Measurements from ENCODE around the gene EZR. TPM values are rescaled to one million over a fixed set of nuclear protein-coding genes. Genes with fewer than 3 reads are reported as not detected.

EZR gene
- total and polyA plus RNA-seq, 9 of the 15 experiments (the other 6 are each of a cell fraction or from before 2014, with no cell fraction given): 36.5 to 162 (median 104) TPM

DNA sequence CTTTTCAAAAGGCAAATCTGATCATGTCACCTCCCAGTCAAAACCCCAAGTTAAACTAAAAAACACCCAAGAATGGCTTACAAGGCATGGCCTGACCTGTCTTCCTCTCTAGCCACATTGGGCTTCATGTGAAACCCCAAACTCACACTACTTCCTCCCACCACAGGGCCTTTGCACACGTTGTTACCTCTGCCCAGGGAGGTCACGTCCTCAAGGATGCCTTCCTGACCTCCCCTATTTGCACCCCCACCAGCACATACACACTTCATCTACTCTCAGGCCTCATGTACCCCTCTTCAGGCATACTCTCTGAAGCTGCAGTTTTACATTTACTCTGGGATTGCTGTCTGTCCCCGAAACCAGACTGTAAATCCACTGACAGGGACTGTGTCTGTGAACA is 6.1 kb downstream of the EZR start:
- peaks cover 68% of the 10 kb centered on the region for H4K20me1 ChIP-seq (replicated peaks; ENCODE audit: control insufficient read depth, insufficient read depth, low read length)
- 0 out of 2 replicates have a peak, but pooled peaks have one; percentile 10 for TF ChIP-seq BCOR (IDR thresholded peaks at IDR 0.05)
- TF ChIP-seq HDAC1 (IDR thresholded peaks at IDR 0.05): peak in 1 of 2 experiments; percentile 14; a peak in 1 of 4 replicates
- no peak for TF ChIP-seq ZNF274 (IDR thresholded peaks at IDR 0.05; ENCODE audit: borderline replicate concordance, low read depth, low read length)
- TF ChIP-seq, protein P1, sequence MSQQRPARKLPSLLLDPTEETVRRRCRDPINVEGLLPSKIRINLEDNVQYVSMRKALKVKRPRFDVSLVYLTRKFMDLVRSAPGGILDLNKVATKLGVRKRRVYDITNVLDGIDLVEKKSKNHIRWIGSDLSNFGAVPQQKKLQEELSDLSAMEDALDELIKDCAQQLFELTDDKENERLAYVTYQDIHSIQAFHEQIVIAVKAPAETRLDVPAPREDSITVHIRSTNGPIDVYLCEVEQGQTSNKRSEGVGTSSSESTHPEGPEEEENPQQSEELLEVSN (IDR thresholded peaks at IDR 0.05; ENCODE audit: borderline replicate concordance in 1 of 2, extremely low read depth in 1 of 2, insufficient read depth in 1 of 2, insufficient read length in 1 of 2, low read depth in 1 of 2, low read length in 1 of 2, poor library complexity in 1 of 2, severe bottlenecking in 1 of 2): no peak
- TF ChIP-seq, protein P2, sequence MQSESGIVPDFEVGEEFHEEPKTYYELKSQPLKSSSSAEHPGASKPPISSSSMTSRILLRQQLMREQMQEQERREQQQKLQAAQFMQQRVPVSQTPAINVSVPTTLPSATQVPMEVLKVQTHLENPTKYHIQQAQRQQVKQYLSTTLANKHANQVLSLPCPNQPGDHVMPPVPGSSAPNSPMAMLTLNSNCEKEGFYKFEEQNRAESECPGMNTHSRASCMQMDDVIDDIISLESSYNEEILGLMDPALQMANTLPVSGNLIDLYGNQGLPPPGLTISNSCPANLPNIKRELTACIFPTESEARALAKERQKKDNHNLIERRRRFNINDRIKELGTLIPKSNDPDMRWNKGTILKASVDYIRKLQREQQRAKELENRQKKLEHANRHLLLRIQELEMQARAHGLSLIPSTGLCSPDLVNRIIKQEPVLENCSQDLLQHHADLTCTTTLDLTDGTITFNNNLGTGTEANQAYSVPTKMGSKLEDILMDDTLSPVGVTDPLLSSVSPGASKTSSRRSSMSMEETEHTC (IDR thresholded peaks at IDR 0.05): no peak
- no peak for TF ChIP-seq ERF (CRISPR knock-in tag; IDR thresholded peaks at IDR 0.05)
- TF ChIP-seq EP300 (IDR thresholded peaks at IDR 0.05; ENCODE audit: low read length): no peak
- no peak for TF ChIP-seq FIP1L1 (IDR thresholded peaks at IDR 0.05; ENCODE audit: low read depth, low read length, poor library complexity, severe bottlenecking)
- no peak for TF ChIP-seq PML (IDR thresholded peaks at IDR 0.05; ENCODE audit: low read length)
- TF ChIP-seq, protein P3, sequence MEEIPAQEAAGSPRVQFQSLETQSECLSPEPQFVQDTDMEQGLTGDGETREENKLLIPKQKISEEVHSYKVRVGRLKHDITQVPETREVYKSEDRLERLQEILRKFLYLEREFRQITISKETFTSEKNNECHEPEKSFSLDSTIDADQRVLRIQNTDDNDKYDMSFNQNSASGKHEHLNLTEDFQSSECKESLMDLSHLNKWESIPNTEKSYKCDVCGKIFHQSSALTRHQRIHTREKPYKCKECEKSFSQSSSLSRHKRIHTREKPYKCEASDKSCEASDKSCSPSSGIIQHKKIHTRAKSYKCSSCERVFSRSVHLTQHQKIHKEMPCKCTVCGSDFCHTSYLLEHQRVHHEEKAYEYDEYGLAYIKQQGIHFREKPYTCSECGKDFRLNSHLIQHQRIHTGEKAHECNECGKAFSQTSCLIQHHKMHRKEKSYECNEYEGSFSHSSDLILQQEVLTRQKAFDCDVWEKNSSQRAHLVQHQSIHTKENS (CRISPR knock-in tag; IDR thresholded peaks at IDR 0.05): no peak
- 0 out of 2 replicates have a peak, but pooled peaks have one; percentile 26 for TF ChIP-seq POLR2AphosphoS5 (IDR thresholded peaks at IDR 0.05; ENCODE audit: control insufficient read depth, insufficient read depth, low read depth, low read length)
- TF ChIP-seq POLR2A (conservative IDR thresholded peaks at IDR 0.05): peak; percentile 52; the same call in 1 of the 2 replicates
- TF ChIP-seq SMARCA5 (IDR thresholded peaks at IDR 0.05): peak; percentile 71; the same call in 1 of the 2 replicates
- TF ChIP-seq, protein P4, sequence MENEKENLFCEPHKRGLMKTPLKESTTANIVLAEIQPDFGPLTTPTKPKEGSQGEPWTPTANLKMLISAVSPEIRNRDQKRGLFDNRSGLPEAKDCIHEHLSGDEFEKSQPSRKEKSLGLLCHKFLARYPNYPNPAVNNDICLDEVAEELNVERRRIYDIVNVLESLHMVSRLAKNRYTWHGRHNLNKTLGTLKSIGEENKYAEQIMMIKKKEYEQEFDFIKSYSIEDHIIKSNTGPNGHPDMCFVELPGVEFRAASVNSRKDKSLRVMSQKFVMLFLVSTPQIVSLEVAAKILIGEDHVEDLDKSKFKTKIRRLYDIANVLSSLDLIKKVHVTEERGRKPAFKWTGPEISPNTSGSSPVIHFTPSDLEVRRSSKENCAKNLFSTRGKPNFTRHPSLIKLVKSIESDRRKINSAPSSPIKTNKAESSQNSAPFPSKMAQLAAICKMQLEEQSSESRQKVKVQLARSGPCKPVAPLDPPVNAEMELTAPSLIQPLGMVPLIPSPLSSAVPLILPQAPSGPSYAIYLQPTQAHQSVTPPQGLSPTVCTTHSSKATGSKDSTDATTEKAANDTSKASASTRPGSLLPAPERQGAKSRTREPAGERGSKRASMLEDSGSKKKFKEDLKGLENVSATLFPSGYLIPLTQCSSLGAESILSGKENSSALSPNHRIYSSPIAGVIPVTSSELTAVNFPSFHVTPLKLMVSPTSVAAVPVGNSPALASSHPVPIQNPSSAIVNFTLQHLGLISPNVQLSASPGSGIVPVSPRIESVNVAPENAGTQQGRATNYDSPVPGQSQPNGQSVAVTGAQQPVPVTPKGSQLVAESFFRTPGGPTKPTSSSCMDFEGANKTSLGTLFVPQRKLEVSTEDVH (IDR thresholded peaks at IDR 0.05; ENCODE audit: low read depth, partially characterized antibody): no peak
- peaks cover 22% of the 10 kb centered on the region for H3K9me1 ChIP-seq (ENCODE audit: control insufficient read depth, insufficient read depth, low read length)
- peaks cover 29 to 62% of the 10 kb centered on the region in 2 experiments for H3K4me1 ChIP-seq (replicated peaks in 1 of 2; ENCODE audit: control insufficient read depth in 2 of 2, insufficient read depth in 2 of 2, low read length in 2 of 2)
- no peaks in the 10 kb centered on the region for H3K9me3 ChIP-seq (replicated peaks; ENCODE audit: control insufficient read depth, insufficient read depth, low read depth, low read length)
- peaks cover 90% of the 10 kb centered on the region for H3K36me3 ChIP-seq (ENCODE audit: control insufficient read depth, insufficient read depth, low read length)
- ATAC-seq (no peak), DNase-seq (ENCODE audit: extremely low read depth in 1 of 4, low spot score in 3 of 4) (no peak), FAIRE-seq (no peak)
- no TSS peak for BruUV-seq (replicated peaks)
- H3K4me2 ChIP-seq (ENCODE audit: insufficient read depth, low read length): no peak overlapping the region
- no peak overlapping the region for H3K9ac ChIP-seq (ENCODE audit: insufficient read depth in 1 of 2, low read depth in 2 of 2, low read length in 2 of 2)
- H3K79me2 ChIP-seq (ENCODE audit: control insufficient read depth, insufficient read depth, low read length): peaks cover 100% of the 10 kb centered on the region
- POLR2A ChIA-PET: interaction anchor here (1.0 to 2.0 kb wide), 2 partner anchors 56 to 187 kb away, joined by 4 to 8 read pairs; partner anchors contain the start of gene RSPH3
- H2AFZ ChIP-seq (ENCODE audit: low read depth, low read length): no peak overlapping the region
- H3K4me3 ChIP-seq: no peak overlapping the region
- in situ Hi-C loops (cut with MboI) (no loop called here), intact Hi-C loops (cut with micrococcal nuclease) (no loop called here)
- CTCF ChIA-PET (ENCODE audit: low intra/inter-chr PET ratio): no interaction called here
- 64% methylated on average over 3 of the region's 3 CpGs for WGBS (ENCODE audit: insufficient coverage, low coverage, missing lambda C conversion rate)
- H3K27me3 ChIP-seq (ENCODE audit: control insufficient read depth in 2 of 2, insufficient read depth in 2 of 2, low read length in 2 of 2): no peaks in the 10 kb centered on the region
- no peak overlapping the region for H3K27ac ChIP-seq (ENCODE audit: extremely low read depth, low read depth, low read length)
